Measurements from ENCODE around the gene ATXN1. TPM values are rescaled to one million over a fixed set of nuclear protein-coding genes. Genes with fewer than 3 reads are reported as not detected.

ATXN1 gene
- total and polyA plus RNA-seq, 2 of the 13 experiments (the other 11 are each of a cell fraction or from before 2014, with no cell fraction given), result 20.7 to 39.5 TPM

DNA sequence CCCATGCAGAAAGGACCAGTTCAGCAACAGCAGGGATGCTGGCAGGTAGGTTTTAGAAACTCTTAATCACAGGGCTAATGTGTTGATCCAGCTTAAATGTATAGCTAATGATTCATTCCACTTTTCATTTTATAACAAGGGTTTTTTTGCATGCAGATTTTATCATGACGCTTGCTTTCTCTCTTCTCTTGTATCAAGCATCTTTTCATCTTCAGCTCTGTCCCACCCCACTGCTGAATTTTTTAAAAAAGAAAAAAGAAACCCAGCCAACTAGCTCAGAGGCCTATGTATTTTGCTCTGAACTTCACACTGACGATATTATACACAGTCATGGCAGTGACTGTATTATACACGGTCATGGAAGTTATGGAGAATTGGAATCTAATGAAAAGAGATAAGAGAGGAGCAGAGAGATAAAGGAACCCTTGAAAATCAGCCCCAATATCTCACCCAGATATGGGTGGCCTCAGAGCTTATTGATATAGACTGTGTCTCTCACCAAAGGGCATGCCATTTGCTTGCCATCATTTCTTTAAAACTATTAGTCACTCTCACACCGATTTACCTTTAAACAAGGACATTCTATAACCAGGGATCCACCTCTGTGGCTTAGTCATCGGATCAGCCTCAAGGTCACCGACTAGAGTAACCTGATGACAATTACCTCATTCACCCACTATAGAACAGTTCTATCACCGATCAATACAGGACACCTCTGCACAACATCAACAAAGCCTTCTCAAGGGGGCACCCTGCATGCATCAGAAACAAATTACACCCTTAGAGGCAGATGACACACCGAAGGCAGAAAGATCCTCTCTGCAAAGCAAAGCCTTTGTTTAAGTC is 222.0 kb downstream of the ATXN1 start (continued):
- TF ChIP-seq ZBTB3 (CRISPR knock-in tag; IDR thresholded peaks at IDR 0.05; ENCODE audit: borderline replicate concordance, low read depth) (no peak), MAFK (conservative IDR thresholded peaks at IDR 0.05 in 1 of 2, IDR thresholded peaks at IDR 0.05 in 1 of 2; ENCODE audit: low read length in 2 of 2) (0 out of 4 replicates have a peak, but pooled peaks of 1 of the 2 experiments have one; percentile 6), ZFAT (CRISPR knock-in tag; conservative IDR thresholded peaks at IDR 0.05) (no peak), EP300 (IDR thresholded peaks at IDR 0.05; ENCODE audit: low read depth in 2 of 2, low read length in 2 of 2) (peak; percentile 69 to 87; a peak in 3 of 4 replicates), EP300 (CRISPR knock-in tag; IDR thresholded peaks at IDR 0.05; ENCODE audit: borderline replicate concordance) (peak; percentile 76), MAZ (IDR thresholded peaks at IDR 0.05; ENCODE audit: borderline replicate concordance, low read depth, low read length) (no peak), MAZ (CRISPR knock-in tag; IDR thresholded peaks at IDR 0.05; ENCODE audit: low read depth) (no peak), SP1 (IDR thresholded peaks at IDR 0.05) (no peak), SP1 (CRISPR knock-in tag; IDR thresholded peaks at IDR 0.05) (no peak), NR2C2 (CRISPR knock-in tag; IDR thresholded peaks at IDR 0.05; ENCODE audit: borderline replicate concordance) (no peak), CHD2 (IDR thresholded peaks at IDR 0.05; ENCODE audit: low read depth, low read length) (no peak), RNF2 (conservative IDR thresholded peaks at IDR 0.05; ENCODE audit: low read depth) (no peak)
- TF ChIP-seq, protein P1, sequence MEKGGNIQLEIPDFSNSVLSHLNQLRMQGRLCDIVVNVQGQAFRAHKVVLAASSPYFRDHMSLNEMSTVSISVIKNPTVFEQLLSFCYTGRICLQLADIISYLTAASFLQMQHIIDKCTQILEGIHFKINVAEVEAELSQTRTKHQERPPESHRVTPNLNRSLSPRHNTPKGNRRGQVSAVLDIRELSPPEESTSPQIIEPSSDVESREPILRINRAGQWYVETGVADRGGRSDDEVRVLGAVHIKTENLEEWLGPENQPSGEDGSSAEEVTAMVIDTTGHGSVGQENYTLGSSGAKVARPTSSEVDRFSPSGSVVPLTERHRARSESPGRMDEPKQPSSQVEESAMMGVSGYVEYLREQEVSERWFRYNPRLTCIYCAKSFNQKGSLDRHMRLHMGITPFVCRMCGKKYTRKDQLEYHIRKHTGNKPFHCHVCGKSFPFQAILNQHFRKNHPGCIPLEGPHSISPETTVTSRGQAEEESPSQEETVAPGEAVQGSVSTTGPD (CRISPR knock-in tag; IDR thresholded peaks at IDR 0.05), result peak; percentile 56; the same call in 1 of the 2 replicates
- TF ChIP-seq, protein P2, sequence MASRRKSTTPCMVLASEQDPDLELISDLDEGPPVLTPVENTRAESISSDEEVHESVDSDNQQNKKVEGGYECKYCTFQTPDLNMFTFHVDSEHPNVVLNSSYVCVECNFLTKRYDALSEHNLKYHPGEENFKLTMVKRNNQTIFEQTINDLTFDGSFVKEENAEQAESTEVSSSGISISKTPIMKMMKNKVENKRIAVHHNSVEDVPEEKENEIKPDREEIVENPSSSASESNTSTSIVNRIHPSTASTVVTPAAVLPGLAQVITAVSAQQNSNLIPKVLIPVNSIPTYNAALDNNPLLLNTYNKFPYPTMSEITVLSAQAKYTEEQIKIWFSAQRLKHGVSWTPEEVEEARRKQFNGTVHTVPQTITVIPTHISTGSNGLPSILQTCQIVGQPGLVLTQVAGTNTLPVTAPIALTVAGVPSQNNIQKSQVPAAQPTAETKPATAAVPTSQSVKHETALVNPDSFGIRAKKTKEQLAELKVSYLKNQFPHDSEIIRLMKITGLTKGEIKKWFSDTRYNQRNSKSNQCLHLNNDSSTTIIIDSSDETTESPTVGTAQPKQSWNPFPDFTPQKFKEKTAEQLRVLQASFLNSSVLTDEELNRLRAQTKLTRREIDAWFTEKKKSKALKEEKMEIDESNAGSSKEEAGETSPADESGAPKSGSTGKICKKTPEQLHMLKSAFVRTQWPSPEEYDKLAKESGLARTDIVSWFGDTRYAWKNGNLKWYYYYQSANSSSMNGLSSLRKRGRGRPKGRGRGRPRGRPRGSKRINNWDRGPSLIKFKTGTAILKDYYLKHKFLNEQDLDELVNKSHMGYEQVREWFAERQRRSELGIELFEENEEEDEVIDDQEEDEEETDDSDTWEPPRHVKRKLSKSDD (CRISPR knock-in tag; IDR thresholded peaks at IDR 0.05; ENCODE audit: low read depth), result no peak
- TF ChIP-seq, protein P3, sequence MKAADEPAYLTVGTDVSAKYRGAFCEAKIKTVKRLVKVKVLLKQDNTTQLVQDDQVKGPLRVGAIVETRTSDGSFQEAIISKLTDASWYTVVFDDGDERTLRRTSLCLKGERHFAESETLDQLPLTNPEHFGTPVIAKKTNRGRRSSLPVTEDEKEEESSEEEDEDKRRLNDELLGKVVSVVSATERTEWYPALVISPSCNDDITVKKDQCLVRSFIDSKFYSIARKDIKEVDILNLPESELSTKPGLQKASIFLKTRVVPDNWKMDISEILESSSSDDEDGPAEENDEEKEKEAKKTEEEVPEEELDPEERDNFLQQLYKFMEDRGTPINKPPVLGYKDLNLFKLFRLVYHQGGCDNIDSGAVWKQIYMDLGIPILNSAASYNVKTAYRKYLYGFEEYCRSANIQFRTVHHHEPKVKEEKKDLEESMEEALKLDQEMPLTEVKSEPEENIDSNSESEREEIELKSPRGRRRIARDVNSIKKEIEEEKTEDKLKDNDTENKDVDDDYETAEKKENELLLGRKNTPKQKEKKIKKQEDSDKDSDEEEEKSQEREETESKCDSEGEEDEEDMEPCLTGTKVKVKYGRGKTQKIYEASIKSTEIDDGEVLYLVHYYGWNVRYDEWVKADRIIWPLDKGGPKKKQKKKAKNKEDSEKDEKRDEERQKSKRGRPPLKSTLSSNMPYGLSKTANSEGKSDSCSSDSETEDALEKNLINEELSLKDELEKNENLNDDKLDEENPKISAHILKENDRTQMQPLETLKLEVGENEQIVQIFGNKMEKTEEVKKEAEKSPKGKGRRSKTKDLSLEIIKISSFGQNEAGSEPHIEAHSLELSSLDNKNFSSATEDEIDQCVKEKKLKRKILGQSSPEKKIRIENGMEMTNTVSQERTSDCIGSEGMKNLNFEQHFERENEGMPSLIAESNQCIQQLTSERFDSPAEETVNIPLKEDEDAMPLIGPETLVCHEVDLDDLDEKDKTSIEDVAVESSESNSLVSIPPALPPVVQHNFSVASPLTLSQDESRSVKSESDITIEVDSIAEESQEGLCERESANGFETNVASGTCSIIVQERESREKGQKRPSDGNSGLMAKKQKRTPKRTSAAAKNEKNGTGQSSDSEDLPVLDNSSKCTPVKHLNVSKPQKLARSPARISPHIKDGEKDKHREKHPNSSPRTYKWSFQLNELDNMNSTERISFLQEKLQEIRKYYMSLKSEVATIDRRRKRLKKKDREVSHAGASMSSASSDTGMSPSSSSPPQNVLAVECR (CRISPR knock-in tag; IDR thresholded peaks at IDR 0.05; ENCODE audit: borderline replicate concordance), result no peak; the same call in 1 of the 2 replicates
- TF ChIP-seq, protein P4, sequence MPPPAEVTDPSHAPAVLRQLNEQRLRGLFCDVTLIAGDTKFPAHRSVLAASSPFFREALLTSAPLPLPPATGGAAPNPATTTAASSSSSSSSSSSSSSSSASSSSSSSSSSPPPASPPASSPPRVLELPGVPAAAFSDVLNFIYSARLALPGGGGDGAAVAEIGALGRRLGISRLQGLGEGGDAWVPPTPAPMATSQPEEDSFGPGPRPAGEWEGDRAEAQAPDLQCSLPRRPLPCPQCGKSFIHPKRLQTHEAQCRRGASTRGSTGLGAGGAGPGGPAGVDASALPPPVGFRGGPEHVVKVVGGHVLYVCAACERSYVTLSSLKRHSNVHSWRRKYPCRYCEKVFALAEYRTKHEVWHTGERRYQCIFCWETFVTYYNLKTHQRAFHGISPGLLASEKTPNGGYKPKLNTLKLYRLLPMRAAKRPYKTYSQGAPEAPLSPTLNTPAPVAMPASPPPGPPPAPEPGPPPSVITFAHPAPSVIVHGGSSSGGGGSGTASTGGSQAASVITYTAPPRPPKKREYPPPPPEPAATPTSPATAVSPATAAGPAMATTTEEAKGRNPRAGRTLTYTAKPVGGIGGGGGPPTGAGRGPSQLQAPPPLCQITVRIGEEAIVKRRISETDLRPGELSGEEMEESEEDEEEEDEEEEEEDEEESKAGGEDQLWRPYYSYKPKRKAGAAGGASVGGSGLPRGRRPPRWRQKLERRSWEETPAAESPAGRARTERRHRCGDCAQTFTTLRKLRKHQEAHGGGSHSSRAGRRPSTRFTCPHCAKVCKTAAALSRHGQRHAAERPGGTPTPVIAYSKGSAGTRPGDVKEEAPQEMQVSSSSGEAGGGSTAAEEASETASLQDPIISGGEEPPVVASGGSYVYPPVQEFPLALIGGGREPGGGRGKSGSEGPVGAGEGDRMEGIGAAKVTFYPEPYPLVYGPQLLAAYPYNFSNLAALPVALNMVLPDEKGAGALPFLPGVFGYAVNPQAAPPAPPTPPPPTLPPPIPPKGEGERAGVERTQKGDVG (CRISPR knock-in tag; IDR thresholded peaks at IDR 0.05; ENCODE audit: borderline replicate concordance), result no peak
